Measurements from ENCODE around the gene LPIN1. TPM values are rescaled to one million over a fixed set of nuclear protein-coding genes. Genes with fewer than 3 reads are reported as not detected.

Gene LPIN1
- total and polyA plus RNA-seq, 4 donors: 10.1 to 27.4 (median 13.4) TPM

DNA sequence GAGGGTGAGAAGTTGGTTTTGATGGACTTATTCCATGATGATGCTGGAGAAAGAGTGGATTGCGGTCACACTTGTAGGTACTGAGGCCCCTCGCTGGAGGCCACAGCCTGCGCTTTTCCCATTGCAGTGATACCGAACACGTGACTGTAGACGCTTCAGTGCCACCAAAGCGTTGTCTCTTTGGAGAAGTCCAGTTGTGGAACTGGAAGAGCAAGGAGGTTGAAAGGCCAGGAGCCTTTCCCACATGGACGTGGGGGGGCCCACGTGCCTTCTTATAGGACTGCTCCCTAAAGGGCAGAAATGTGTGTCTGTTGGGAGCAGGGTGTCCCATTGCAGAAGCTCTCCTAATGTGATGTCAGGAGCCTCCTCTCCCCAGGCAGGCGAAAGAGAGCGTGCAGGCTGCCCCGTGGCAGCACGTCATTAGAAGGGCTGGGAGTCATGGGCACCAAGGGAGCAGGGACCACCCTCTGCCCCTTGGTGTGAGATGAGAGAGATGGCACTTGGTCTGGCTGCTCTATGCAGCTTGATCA, 31.5 kb downstream of the LPIN1 start:
- no peaks in the 10 kb centered on the region for H3K9me3 ChIP-seq (ENCODE audit: control insufficient read depth in 4 of 4, low read length in 3 of 4)
- no peak overlapping the region for H3K27ac ChIP-seq (ENCODE audit: low read depth in 1 of 2, low read length in 2 of 2)
- H3K9ac ChIP-seq (ENCODE audit: low read depth in 1 of 2, low read length in 2 of 2): no peak overlapping the region
- WGBS: 93% methylated on average over 13 of the region's 13 CpGs
- peaks cover 7 to 41% (median 35%) of the 10 kb centered on the region in 4 donors for H3K36me3 ChIP-seq (ENCODE audit: control insufficient read depth in 4 of 4, insufficient read depth in 3 of 4, low read depth in 1 of 4, low read length in 3 of 4)
- no peak overlapping the region for H3K4me3 ChIP-seq (ENCODE audit: low read depth in 1 of 3, low read length in 3 of 3)
- DNase-seq (ENCODE audit: low spot score): no peak
- H3K27me3 ChIP-seq (ENCODE audit: control insufficient read depth in 4 of 4, insufficient read depth in 4 of 4, low read length in 3 of 4): no peaks in the 10 kb centered on the region
- H3K4me1 ChIP-seq (ENCODE audit: control insufficient read depth in 4 of 4, insufficient read depth in 4 of 4, low read length in 3 of 4): peaks cover 0 to 10% (median 6%) of the 10 kb centered on the region in 4 donors
- TF ChIP-seq EGR1 (IDR thresholded peaks at IDR 0.05; ENCODE audit: low read depth in 2 of 2) (no peak), TAF1 (conservative IDR thresholded peaks at IDR 0.05) (no peak), RAD21 (IDR thresholded peaks at IDR 0.05) (no peak), JUND (IDR thresholded peaks at IDR 0.05) (no peak), FOXA1 (IDR thresholded peaks at IDR 0.05) (no peak), RXRA (IDR thresholded peaks at IDR 0.05) (no peak)
- TF ChIP-seq, protein P1, sequence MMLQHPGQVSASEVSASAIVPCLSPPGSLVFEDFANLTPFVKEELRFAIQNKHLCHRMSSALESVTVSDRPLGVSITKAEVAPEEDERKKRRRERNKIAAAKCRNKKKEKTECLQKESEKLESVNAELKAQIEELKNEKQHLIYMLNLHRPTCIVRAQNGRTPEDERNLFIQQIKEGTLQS (IDR thresholded peaks at IDR 0.05): no peak
- TF ChIP-seq, protein P2, sequence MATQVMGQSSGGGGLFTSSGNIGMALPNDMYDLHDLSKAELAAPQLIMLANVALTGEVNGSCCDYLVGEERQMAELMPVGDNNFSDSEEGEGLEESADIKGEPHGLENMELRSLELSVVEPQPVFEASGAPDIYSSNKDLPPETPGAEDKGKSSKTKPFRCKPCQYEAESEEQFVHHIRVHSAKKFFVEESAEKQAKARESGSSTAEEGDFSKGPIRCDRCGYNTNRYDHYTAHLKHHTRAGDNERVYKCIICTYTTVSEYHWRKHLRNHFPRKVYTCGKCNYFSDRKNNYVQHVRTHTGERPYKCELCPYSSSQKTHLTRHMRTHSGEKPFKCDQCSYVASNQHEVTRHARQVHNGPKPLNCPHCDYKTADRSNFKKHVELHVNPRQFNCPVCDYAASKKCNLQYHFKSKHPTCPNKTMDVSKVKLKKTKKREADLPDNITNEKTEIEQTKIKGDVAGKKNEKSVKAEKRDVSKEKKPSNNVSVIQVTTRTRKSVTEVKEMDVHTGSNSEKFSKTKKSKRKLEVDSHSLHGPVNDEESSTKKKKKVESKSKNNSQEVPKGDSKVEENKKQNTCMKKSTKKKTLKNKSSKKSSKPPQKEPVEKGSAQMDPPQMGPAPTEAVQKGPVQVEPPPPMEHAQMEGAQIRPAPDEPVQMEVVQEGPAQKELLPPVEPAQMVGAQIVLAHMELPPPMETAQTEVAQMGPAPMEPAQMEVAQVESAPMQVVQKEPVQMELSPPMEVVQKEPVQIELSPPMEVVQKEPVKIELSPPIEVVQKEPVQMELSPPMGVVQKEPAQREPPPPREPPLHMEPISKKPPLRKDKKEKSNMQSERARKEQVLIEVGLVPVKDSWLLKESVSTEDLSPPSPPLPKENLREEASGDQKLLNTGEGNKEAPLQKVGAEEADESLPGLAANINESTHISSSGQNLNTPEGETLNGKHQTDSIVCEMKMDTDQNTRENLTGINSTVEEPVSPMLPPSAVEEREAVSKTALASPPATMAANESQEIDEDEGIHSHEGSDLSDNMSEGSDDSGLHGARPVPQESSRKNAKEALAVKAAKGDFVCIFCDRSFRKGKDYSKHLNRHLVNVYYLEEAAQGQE (IDR thresholded peaks at IDR 0.05): no peak

- Histone ChIP-seq H3K4me1 (ENCODE audit: control insufficient read depth in 4 of 4, insufficient read depth in 4 of 4, low read length in 3 of 4) (peaks cover 0 to 10% (median 6%) of the 10 kb centered on the region in 4 donors), H3K9me3 (ENCODE audit: control insufficient read depth in 4 of 4, low read length in 3 of 4) (no peaks in the 10 kb centered on the region), H3K9ac (ENCODE audit: low read depth in 1 of 2, low read length in 2 of 2) (peak overlapping the region in 1 of 2 donors; percentile 43), H3K4me3 (ENCODE audit: low read depth in 1 of 3, low read length in 3 of 3) (no peak overlapping the region), H3K36me3 (ENCODE audit: control insufficient read depth in 4 of 4, insufficient read depth in 3 of 4, low read depth in 1 of 4, low read length in 3 of 4) (peaks cover 9 to 42% (median 37%) of the 10 kb centered on the region in 4 donors), H3K27ac (ENCODE audit: low read depth in 1 of 2, low read length in 2 of 2) (no peak overlapping the region), H3K27me3 (ENCODE audit: control insufficient read depth in 4 of 4, insufficient read depth in 4 of 4, low read length in 3 of 4) (no peaks in the 10 kb centered on the region)
- no peak for DNase-seq (ENCODE audit: low spot score)
- TF ChIP-seq RXRA (IDR thresholded peaks at IDR 0.05) (no peak), HNF4A (conservative IDR thresholded peaks at IDR 0.05) (no peak), NR2F2 (IDR thresholded peaks at IDR 0.05) (no peak), ZBTB33 (IDR thresholded peaks at IDR 0.05) (no peak), HNF4G (IDR thresholded peaks at IDR 0.05) (no peak), TAF1 (conservative IDR thresholded peaks at IDR 0.05) (no peak), RAD21 (IDR thresholded peaks at IDR 0.05) (no peak), CTCF (IDR thresholded peaks at IDR 0.05; ENCODE audit: low read depth, low read length, missing input control) (no peak), FOXA2 (IDR thresholded peaks at IDR 0.05) (no peak), GABPA (IDR thresholded peaks at IDR 0.05 in 1 of 2, conservative IDR thresholded peaks at IDR 0.05 in 1 of 2) (no peak), SP1 (IDR thresholded peaks at IDR 0.05) (no peak), JUND (IDR thresholded peaks at IDR 0.05) (no peak), EGR1 (IDR thresholded peaks at IDR 0.05; ENCODE audit: low read depth in 2 of 2) (no peak), YY1 (IDR thresholded peaks at IDR 0.05) (no peak), FOXA1 (IDR thresholded peaks at IDR 0.05) (no peak)
- TF ChIP-seq, protein P1 (IDR thresholded peaks at IDR 0.05): no peak
- TF ChIP-seq, protein P2 (IDR thresholded peaks at IDR 0.05): no peak
- TF ChIP-seq, protein P3, sequence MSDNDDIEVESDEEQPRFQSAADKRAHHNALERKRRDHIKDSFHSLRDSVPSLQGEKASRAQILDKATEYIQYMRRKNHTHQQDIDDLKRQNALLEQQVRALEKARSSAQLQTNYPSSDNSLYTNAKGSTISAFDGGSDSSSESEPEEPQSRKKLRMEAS (IDR thresholded peaks at IDR 0.05): no peak
- WGBS: 50% methylated on average over 4 of the region's 4 CpGs
These were observed 32.0 kb downstream of the LPIN1 start for GRCh38 chr2:11778416-11778815.

Measured in liver (tissue), 9 donors.